GM23338 (cell line): ENCODE data around the gene STOX2. TPM values are rescaled to one million over a fixed set of nuclear protein-coding genes. Genes with fewer than 3 reads are reported as not detected.

Experiments used
- ATAC-seq: fragments of 200-7000 bp; cut with Tn5 transposase; 3 replicates; pipeline ENCODE4 v1.9.1; 2020
- DNase-seq: peaks from one replicate; pipeline ENCODE4 v3.0.0-alpha.2; 2015; ENCODE audit warnings: low spot score
- H2AFZ ChIP-seq: fragments of 200-600 bp; sonication (generic); 2 replicates; pipeline ENCODE4 v1.8.0; 2016; ENCODE audit warnings: antibody characterized with exemption, mild to moderate bottlenecking, moderate library complexity
- H3F3A ChIP-seq: fragments of 200-600 bp; sonication (generic); replicated peaks from 2 replicates; pipeline ENCODE4 v1.8.0; 2017; ENCODE audit warnings: antibody characterized with exemption, mixed run types, low read depth
- H3K27ac ChIP-seq: fragments of 200-600 bp; sonication (generic); 2 replicates; pipeline ENCODE4 v1.6.1; 2016; ENCODE audit warnings: low read depth
- H3K27me3 ChIP-seq: fragments of 200-600 bp; sonication (generic); 2 replicates; pipeline ENCODE4 v1.8.0; 2016; ENCODE audit warnings: mild to moderate bottlenecking, mixed run types, moderate library complexity; ENCODE audit not compliant: insufficient read depth
- H3K36me3 ChIP-seq: fragments of 200-600 bp; sonication (generic); 2 replicates; pipeline ENCODE4 v1.8.0; 2016; ENCODE audit warnings: mild to moderate bottlenecking; ENCODE audit not compliant: insufficient read depth
- H3K4me1 ChIP-seq: fragments of 200-600 bp; sonication (generic); 2 replicates; pipeline ENCODE4 v1.8.0; 2016; ENCODE audit warnings: mild to moderate bottlenecking, moderate library complexity; ENCODE audit not compliant: insufficient read depth
- H3K4me2 ChIP-seq: fragments of 200-600 bp; sonication (generic); 2 replicates; pipeline ENCODE4 v1.7.1; 2017; ENCODE audit warnings: mixed run types
- H3K4me3 ChIP-seq: fragments of 200-600 bp; sonication (generic); 2 replicates; pipeline ENCODE4 v1.6.1; 2016; ENCODE audit warnings: mixed run types
- H3K79me2 ChIP-seq: fragments of 200-600 bp; sonication (generic); replicated peaks from 2 replicates; pipeline ENCODE4 v1.8.0; 2017; ENCODE audit warnings: mild to moderate bottlenecking; ENCODE audit not compliant: insufficient read depth
- H3K9me2 ChIP-seq: fragments of 200-600 bp; sonication (generic); 2 replicates; pipeline ENCODE4 v1.8.0; 2017; ENCODE audit not compliant: insufficient read depth
- H4K20me1 ChIP-seq: fragments of 200-600 bp; sonication (generic); replicated peaks from 2 replicates; pipeline ENCODE4 v1.8.0; 2017; ENCODE audit warnings: mild to moderate bottlenecking; ENCODE audit not compliant: insufficient read depth
- H3K27ac Mint-ChIP-seq: 2 replicates; pipeline ENCODE4 v1.8.0; 2020; ENCODE audit warnings: inconsistent platforms, mild to moderate bottlenecking, moderate library complexity, mixed read lengths
- H3K27me3 Mint-ChIP-seq: 3 replicates; pipeline ENCODE4 v1.8.0; 2022; ENCODE audit warnings: low read depth, mild to moderate bottlenecking, moderate library complexity, mixed read lengths, inconsistent platforms; ENCODE audit not compliant: insufficient read depth, poor library complexity
- H3K36me3 Mint-ChIP-seq: 3 replicates; pipeline ENCODE4 v1.8.0; 2021; ENCODE audit warnings: low read depth, mild to moderate bottlenecking, inconsistent platforms, moderate library complexity, mixed read lengths
- H3K4me1 Mint-ChIP-seq: 3 replicates; pipeline ENCODE4 v1.8.0; 2020; ENCODE audit warnings: mild to moderate bottlenecking, inconsistent platforms, mixed read lengths
- H3K4me3 Mint-ChIP-seq: 3 replicates; pipeline ENCODE4 v1.8.0; 2021; ENCODE audit warnings: moderate library complexity, mild to moderate bottlenecking, inconsistent platforms, mixed read lengths
- H3K9me3 Mint-ChIP-seq: 3 replicates; pipeline ENCODE4 v1.8.0; 2020; ENCODE audit warnings: moderate library complexity, mild to moderate bottlenecking, inconsistent platforms, mixed read lengths
- CREB1 ChIP-seq: fragments of 250-450 bp; sonication (Bioruptor Pico); IDR thresholded peaks from 2 replicates; pipeline ENCODE4 v1.5.0; 2020; ENCODE audit warnings: low read depth, mild to moderate bottlenecking, moderate library complexity
- ETS1 ChIP-seq: IDR thresholded peaks from 2 replicates; pipeline ENCODE4 v1.6.1; 2016; ENCODE audit warnings: antibody characterized with exemption
- EZH2 ChIP-seq: fragments of 200-600 bp; sonication (generic); IDR thresholded peaks from one replicate; pipeline ENCODE4 v1.8.0; 2017; ENCODE audit warnings: antibody characterized with exemption, mild to moderate bottlenecking, low read depth; ENCODE audit not compliant: unreplicated experiment
- JUNB ChIP-seq: IDR thresholded peaks from one replicate; pipeline ENCODE4 v1.6.1; 2016; ENCODE audit warnings: antibody characterized with exemption; ENCODE audit not compliant: unreplicated experiment
- NANOG ChIP-seq: IDR thresholded peaks from 2 replicates; pipeline ENCODE4 v1.6.1; 2016; ENCODE audit warnings: antibody characterized with exemption, borderline replicate concordance
- REST ChIP-seq: IDR thresholded peaks from one replicate; pipeline ENCODE4 v1.6.1; 2018; ENCODE audit warnings: antibody characterized with exemption; ENCODE audit not compliant: unreplicated experiment
- STAT1 ChIP-seq: IDR thresholded peaks from one replicate; pipeline ENCODE4 v1.6.1; 2016; ENCODE audit warnings: antibody characterized with exemption; ENCODE audit not compliant: unreplicated experiment
- polyA plus RNA-seq: library from polyadenylated mRNA; unstranded; fragments of >200 nt; fragmentation: Nextera tagmentation; extraction: Ambion mirVana; gene quantifications from 2 replicates; pipeline ENCODE4 v1.2.1, GENCODE V29; 2016
- total RNA-seq: library from RNA; depleted of rRNA; stranded (reverse); fragments of >200 nt; shearing (Covaris generic); gene quantifications from 2 replicates; pipeline ENCODE4 v1.2.3, GENCODE V29; 2014
- TF ChIP-seq, protein P1 (sequence below), 2 experiments: fragments of 200-600 bp in 1 of 2; sonication (generic) in 1 of 2; conservative IDR thresholded peaks; 2 replicates each; pipeline versions ENCODE4 v1.5.1 to v1.6.1; 2016 to 2017; ENCODE audit warnings: antibody characterized with exemption in 2 of 2, low read depth in 2 of 2, mild to moderate bottlenecking in 2 of 2, moderate library complexity in 1 of 2
- TF ChIP-seq, protein P2 (sequence below): fragments of 250-450 bp; sonication (Bioruptor Pico); IDR thresholded peaks from 2 replicates; pipeline ENCODE4 v1.5.0; 2020; ENCODE audit warnings: mild to moderate bottlenecking, moderate library complexity

The STOX2 gene
- total and polyA plus RNA-seq, 2 experiments from 2014 or later = 19.8 to 20.6 TPM

DNA sequence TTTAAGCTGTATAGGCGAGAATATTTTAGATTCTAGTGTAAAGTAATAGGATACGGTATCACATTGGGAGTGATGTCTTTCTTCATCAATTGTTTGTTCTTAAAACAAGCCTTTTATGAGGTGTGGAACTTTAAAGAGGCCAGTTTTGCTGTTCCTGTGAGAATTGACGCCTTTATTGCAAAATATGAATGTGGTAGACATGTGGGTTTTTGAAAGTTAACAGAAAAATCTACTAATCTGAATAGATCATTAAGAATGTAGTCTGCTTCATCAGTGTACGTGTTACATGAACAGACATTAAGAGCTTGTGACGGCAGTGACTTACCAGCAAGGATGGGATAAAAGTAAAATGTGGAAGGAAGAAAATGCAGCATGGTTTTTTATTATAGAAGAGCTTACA is 63.8 kb downstream of the STOX2 start (continued):
- TF ChIP-seq, protein P1, sequence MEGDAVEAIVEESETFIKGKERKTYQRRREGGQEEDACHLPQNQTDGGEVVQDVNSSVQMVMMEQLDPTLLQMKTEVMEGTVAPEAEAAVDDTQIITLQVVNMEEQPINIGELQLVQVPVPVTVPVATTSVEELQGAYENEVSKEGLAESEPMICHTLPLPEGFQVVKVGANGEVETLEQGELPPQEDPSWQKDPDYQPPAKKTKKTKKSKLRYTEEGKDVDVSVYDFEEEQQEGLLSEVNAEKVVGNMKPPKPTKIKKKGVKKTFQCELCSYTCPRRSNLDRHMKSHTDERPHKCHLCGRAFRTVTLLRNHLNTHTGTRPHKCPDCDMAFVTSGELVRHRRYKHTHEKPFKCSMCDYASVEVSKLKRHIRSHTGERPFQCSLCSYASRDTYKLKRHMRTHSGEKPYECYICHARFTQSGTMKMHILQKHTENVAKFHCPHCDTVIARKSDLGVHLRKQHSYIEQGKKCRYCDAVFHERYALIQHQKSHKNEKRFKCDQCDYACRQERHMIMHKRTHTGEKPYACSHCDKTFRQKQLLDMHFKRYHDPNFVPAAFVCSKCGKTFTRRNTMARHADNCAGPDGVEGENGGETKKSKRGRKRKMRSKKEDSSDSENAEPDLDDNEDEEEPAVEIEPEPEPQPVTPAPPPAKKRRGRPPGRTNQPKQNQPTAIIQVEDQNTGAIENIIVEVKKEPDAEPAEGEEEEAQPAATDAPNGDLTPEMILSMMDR (conservative IDR thresholded peaks at IDR 0.05; ENCODE audit: low read depth in 2 of 2) = no peak
- no peak for TF ChIP-seq NANOG
- no peak for TF ChIP-seq STAT1
- TF ChIP-seq EZH2 = no peak
- no peak for TF ChIP-seq REST
- no peak for TF ChIP-seq ETS1
- TF ChIP-seq JUNB = no peak

GRCh38 chr4:183969596-183969995 is 64.5 kb downstream of the STOX2 start:
- H3K4me1 Mint-ChIP-seq = peaks cover 41% of the 10 kb centered on the region
- TF ChIP-seq JUNB (no peak), STAT1 (no peak), EZH2 (no peak), CREB1 (no peak), ETS1 (no peak)
- TF ChIP-seq, protein P2, sequence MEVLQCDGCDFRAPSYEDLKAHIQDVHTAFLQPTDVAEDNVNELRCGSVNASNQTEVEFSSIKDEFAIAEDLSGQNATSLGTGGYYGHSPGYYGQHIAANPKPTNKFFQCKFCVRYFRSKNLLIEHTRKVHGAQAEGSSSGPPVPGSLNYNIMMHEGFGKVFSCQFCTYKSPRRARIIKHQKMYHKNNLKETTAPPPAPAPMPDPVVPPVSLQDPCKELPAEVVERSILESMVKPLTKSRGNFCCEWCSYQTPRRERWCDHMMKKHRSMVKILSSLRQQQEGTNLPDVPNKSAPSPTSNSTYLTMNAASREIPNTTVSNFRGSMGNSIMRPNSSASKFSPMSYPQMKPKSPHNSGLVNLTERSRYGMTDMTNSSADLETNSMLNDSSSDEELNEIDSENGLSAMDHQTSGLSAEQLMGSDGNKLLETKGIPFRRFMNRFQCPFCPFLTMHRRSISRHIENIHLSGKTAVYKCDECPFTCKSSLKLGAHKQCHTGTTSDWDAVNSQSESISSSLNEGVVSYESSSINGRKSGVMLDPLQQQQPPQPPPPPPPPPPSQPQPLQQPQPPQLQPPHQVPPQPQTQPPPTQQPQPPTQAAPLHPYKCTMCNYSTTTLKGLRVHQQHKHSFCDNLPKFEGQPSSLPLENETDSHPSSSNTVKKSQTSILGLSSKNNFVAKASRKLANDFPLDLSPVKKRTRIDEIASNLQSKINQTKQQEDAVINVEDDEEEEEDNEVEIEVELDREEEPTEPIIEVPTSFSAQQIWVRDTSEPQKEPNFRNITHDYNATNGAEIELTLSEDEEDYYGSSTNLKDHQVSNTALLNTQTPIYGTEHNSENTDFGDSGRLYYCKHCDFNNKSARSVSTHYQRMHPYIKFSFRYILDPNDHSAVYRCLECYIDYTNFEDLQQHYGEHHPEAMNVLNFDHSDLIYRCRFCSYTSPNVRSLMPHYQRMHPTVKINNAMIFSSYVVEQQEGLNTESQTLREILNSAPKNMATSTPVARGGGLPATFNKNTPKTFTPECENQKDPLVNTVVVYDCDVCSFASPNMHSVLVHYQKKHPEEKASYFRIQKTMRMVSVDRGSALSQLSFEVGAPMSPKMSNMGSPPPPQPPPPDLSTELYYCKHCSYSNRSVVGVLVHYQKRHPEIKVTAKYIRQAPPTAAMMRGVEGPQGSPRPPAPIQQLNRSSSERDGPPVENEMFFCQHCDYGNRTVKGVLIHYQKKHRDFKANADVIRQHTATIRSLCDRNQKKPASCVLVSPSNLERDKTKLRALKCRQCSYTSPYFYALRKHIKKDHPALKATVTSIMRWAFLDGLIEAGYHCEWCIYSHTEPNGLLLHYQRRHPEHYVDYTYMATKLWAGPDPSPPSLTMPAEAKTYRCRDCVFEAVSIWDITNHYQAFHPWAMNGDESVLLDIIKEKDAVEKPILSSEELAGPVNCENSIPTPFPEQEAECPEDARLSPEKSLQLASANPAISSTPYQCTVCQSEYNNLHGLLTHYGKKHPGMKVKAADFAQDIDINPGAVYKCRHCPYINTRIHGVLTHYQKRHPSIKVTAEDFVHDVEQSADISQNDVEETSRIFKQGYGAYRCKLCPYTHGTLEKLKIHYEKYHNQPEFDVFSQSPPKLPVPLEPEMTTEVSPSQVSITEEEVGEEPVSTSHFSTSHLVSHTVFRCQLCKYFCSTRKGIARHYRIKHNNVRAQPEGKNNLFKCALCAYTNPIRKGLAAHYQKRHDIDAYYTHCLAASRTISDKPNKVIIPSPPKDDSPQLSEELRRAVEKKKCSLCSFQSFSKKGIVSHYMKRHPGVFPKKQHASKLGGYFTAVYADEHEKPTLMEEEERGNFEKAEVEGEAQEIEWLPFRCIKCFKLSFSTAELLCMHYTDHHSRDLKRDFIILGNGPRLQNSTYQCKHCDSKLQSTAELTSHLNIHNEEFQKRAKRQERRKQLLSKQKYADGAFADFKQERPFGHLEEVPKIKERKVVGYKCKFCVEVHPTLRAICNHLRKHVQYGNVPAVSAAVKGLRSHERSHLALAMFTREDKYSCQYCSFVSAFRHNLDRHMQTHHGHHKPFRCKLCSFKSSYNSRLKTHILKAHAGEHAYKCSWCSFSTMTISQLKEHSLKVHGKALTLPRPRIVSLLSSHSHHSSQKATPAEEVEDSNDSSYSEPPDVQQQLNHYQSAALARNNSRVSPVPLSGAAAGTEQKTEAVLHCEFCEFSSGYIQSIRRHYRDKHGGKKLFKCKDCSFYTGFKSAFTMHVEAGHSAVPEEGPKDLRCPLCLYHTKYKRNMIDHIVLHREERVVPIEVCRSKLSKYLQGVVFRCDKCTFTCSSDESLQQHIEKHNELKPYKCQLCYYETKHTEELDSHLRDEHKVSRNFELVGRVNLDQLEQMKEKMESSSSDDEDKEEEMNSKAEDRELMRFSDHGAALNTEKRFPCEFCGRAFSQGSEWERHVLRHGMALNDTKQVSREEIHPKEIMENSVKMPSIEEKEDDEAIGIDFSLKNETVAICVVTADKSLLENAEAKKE (CRISPR knock-in tag) = no peak

More at GRCh38 chr4:183969596-183969995, 64.5 kb downstream of the STOX2 start:
- Histone ChIP-seq H3K27me3 (no peaks in the 10 kb centered on the region), H3K79me2 (peaks cover 68% of the 10 kb centered on the region), H3K4me2 (no peak overlapping the region), H2AFZ (no peak overlapping the region), H3K36me3 (peaks cover 6% of the 10 kb centered on the region; the same call in 1 of the 2 replicates), H3K9me2 (no peaks in the 10 kb centered on the region), H3K4me3 (no peak overlapping the region), H3K4me1 (peaks cover 15% of the 10 kb centered on the region; the same call in 1 of the 2 replicates), H3K27ac (no peak overlapping the region), H4K20me1 (no peaks in the 10 kb centered on the region), H3F3A (no peaks in the 10 kb centered on the region)
- H3K4me3 Mint-ChIP-seq = no peak overlapping the region
- no peak overlapping the region for H3K27ac Mint-ChIP-seq
- H3K9me3 Mint-ChIP-seq = peaks cover 18% of the 10 kb centered on the region
- peaks cover 13% of the 10 kb centered on the region; the same call in 2 of the 3 replicates for H3K36me3 Mint-ChIP-seq
- no peak for DNase-seq
- H3K27me3 Mint-ChIP-seq = peaks cover 9% of the 10 kb centered on the region
- no peak for ATAC-seq
